HG03571 (cell line): ENCODE data around the gene ATG7.

Experiments
- ATAC-seq: cut with Tn5 transposase; IDR thresholded peaks from one replicate; pipeline ENCODE4 v1.9.1; 2021; ENCODE audit not compliant: unreplicated experiment

Gene ATG7

GRCh38 chr3:11602886-11603527 is 330.8 kb downstream of the ATG7 start:
- no peak for ATAC-seq

GRCh38 chr3:11603628-11604027 is 331.4 kb downstream of the ATG7 start:
- no peak for ATAC-seq

GRCh38 chr3:11604139-11604892 is 332.1 kb downstream of the ATG7 start:
- no peak for ATAC-seq

GRCh38 chr3:11605398-11605797 is 333.2 kb downstream of the ATG7 start:
- no peak for ATAC-seq

- ATAC-seq: no peak
These were observed 334.0 kb downstream of the ATG7 start for GRCh38 chr3:11606090-11606784.

- no peak for ATAC-seq
These were observed 334.8 kb downstream of the ATG7 start for GRCh38 chr3:11606865-11607440.
